Measurements from ENCODE around the gene TRAT1.
"Not testable (repeated sequence)": the region's sequence is repeated elsewhere in the genome, so short reads cannot be mapped to it uniquely, and the experiment has no call there.

The TRAT1 gene

GRCh38 chr3:108823803-108824202 is 1.2 kb downstream of the TRAT1 start:
- not testable (repeated sequence) for H3K79me2 ChIP-seq (ENCODE audit: control insufficient read depth, insufficient read depth, low read length, unreplicated experiment); H3K4me3 ChIP-seq (ENCODE audit: low read depth, low read length); H2AFZ ChIP-seq (ENCODE audit: low read length, unreplicated experiment); H3K4me1 ChIP-seq (ENCODE audit: control insufficient read depth, insufficient read depth, low read length, unreplicated experiment); H3K27ac ChIP-seq (ENCODE audit: low read depth, low read length); H3K36me3 ChIP-seq (ENCODE audit: insufficient read depth, low read length)
- peaks cover 57% of the 10 kb centered on the region for H3K27me3 ChIP-seq (ENCODE audit: insufficient read depth, low read length)

GRCh38 chr3:108826309-108827187 is 4.0 kb downstream of the TRAT1 start:
- peaks cover 47% of the 10 kb centered on the region for H3K27me3 ChIP-seq (ENCODE audit: insufficient read depth, low read length)
- no peaks in the 10 kb centered on the region for H3K79me2 ChIP-seq (ENCODE audit: control insufficient read depth, insufficient read depth, low read length, unreplicated experiment)
- no peak overlapping the region for H2AFZ ChIP-seq (ENCODE audit: low read length, unreplicated experiment)
- no peaks in the 10 kb centered on the region for H3K36me3 ChIP-seq (ENCODE audit: insufficient read depth, low read length)
- H3K4me3 ChIP-seq (ENCODE audit: low read depth, low read length), result no peak overlapping the region
- no peak overlapping the region for H3K27ac ChIP-seq (ENCODE audit: low read depth, low read length)
- no peaks in the 10 kb centered on the region for H3K4me1 ChIP-seq (ENCODE audit: control insufficient read depth, insufficient read depth, low read length, unreplicated experiment)

GRCh38 chr3:108830381-108830780 is 7.8 kb downstream of the TRAT1 start:
- Histone ChIP-seq H3K4me3 (ENCODE audit: low read depth, low read length) (no peak overlapping the region), H3K36me3 (ENCODE audit: insufficient read depth, low read length) (no peaks in the 10 kb centered on the region), H3K27ac (ENCODE audit: low read depth, low read length) (no peak overlapping the region), H3K4me1 (ENCODE audit: control insufficient read depth, insufficient read depth, low read length, unreplicated experiment) (no peaks in the 10 kb centered on the region), H3K27me3 (ENCODE audit: insufficient read depth, low read length) (peaks cover 51% of the 10 kb centered on the region), H3K79me2 (ENCODE audit: control insufficient read depth, insufficient read depth, low read length, unreplicated experiment) (no peaks in the 10 kb centered on the region), H2AFZ (ENCODE audit: low read length, unreplicated experiment) (no peak overlapping the region)

- Histone ChIP-seq H3K27me3 (ENCODE audit: insufficient read depth, low read length) (peaks cover 46% of the 10 kb centered on the region), H3K79me2 (ENCODE audit: control insufficient read depth, insufficient read depth, low read length, unreplicated experiment) (no peaks in the 10 kb centered on the region), H3K27ac (ENCODE audit: low read depth, low read length) (no peak overlapping the region), H3K4me1 (ENCODE audit: control insufficient read depth, insufficient read depth, low read length, unreplicated experiment) (no peaks in the 10 kb centered on the region), H3K36me3 (ENCODE audit: insufficient read depth, low read length) (no peaks in the 10 kb centered on the region), H2AFZ (ENCODE audit: low read length, unreplicated experiment) (no peak overlapping the region), H3K4me3 (ENCODE audit: low read depth, low read length) (no peak overlapping the region)
These were observed 8.5 kb downstream of the TRAT1 start for GRCh38 chr3:108830991-108831614.

- Histone ChIP-seq H2AFZ (ENCODE audit: low read length, unreplicated experiment) (no peak overlapping the region), H3K79me2 (ENCODE audit: control insufficient read depth, insufficient read depth, low read length, unreplicated experiment) (no peaks in the 10 kb centered on the region), H3K4me1 (ENCODE audit: control insufficient read depth, insufficient read depth, low read length, unreplicated experiment) (no peaks in the 10 kb centered on the region), H3K27me3 (ENCODE audit: insufficient read depth, low read length) (peaks cover 43% of the 10 kb centered on the region), H3K4me3 (ENCODE audit: low read depth, low read length) (no peak overlapping the region), H3K27ac (ENCODE audit: low read depth, low read length) (no peak overlapping the region), H3K36me3 (ENCODE audit: insufficient read depth, low read length) (no peaks in the 10 kb centered on the region)
These were observed 11.0 kb downstream of the TRAT1 start for GRCh38 chr3:108833611-108834010.

GRCh38 chr3:108834551-108834950 is 12.0 kb downstream of the TRAT1 start:
- Histone ChIP-seq H3K27me3 (ENCODE audit: insufficient read depth, low read length) (peaks cover 46% of the 10 kb centered on the region), H3K27ac (ENCODE audit: low read depth, low read length) (no peak overlapping the region), H2AFZ (ENCODE audit: low read length, unreplicated experiment) (no peak overlapping the region), H3K4me1 (ENCODE audit: control insufficient read depth, insufficient read depth, low read length, unreplicated experiment) (no peaks in the 10 kb centered on the region), H3K79me2 (ENCODE audit: control insufficient read depth, insufficient read depth, low read length, unreplicated experiment) (no peaks in the 10 kb centered on the region), H3K4me3 (ENCODE audit: low read depth, low read length) (no peak overlapping the region), H3K36me3 (ENCODE audit: insufficient read depth, low read length) (no peaks in the 10 kb centered on the region)

- no peaks in the 10 kb centered on the region for H3K4me1 ChIP-seq (ENCODE audit: control insufficient read depth, insufficient read depth, low read length, unreplicated experiment)
- H3K36me3 ChIP-seq (ENCODE audit: insufficient read depth, low read length), result no peaks in the 10 kb centered on the region
- no peak overlapping the region for H3K4me3 ChIP-seq (ENCODE audit: low read depth, low read length)
- H2AFZ ChIP-seq (ENCODE audit: low read length, unreplicated experiment), result no peak overlapping the region
- no peak overlapping the region for H3K27ac ChIP-seq (ENCODE audit: low read depth, low read length)
- no peaks in the 10 kb centered on the region for H3K79me2 ChIP-seq (ENCODE audit: control insufficient read depth, insufficient read depth, low read length, unreplicated experiment)
- H3K27me3 ChIP-seq (ENCODE audit: insufficient read depth, low read length), result peaks cover 46% of the 10 kb centered on the region
These were observed 12.5 kb downstream of the TRAT1 start for GRCh38 chr3:108835101-108835500.

- H3K27me3 ChIP-seq (ENCODE audit: insufficient read depth, low read length), result peaks cover 62% of the 10 kb centered on the region
- no peak overlapping the region for H2AFZ ChIP-seq (ENCODE audit: low read length, unreplicated experiment)
- no peaks in the 10 kb centered on the region for H3K79me2 ChIP-seq (ENCODE audit: control insufficient read depth, insufficient read depth, low read length, unreplicated experiment)
- H3K4me3 ChIP-seq (ENCODE audit: low read depth, low read length), result no peak overlapping the region
- no peaks in the 10 kb centered on the region for H3K4me1 ChIP-seq (ENCODE audit: control insufficient read depth, insufficient read depth, low read length, unreplicated experiment)
- no peak overlapping the region for H3K27ac ChIP-seq (ENCODE audit: low read depth, low read length)
- H3K36me3 ChIP-seq (ENCODE audit: insufficient read depth, low read length), result no peaks in the 10 kb centered on the region
These were observed 15.8 kb downstream of the TRAT1 start for GRCh38 chr3:108838436-108838835.

- no peak overlapping the region for H3K27ac ChIP-seq (ENCODE audit: low read depth, low read length)
- no peaks in the 10 kb centered on the region for H3K79me2 ChIP-seq (ENCODE audit: control insufficient read depth, insufficient read depth, low read length, unreplicated experiment)
- H2AFZ ChIP-seq (ENCODE audit: low read length, unreplicated experiment), result no peak overlapping the region
- no peaks in the 10 kb centered on the region for H3K36me3 ChIP-seq (ENCODE audit: insufficient read depth, low read length)
- no peak overlapping the region for H3K4me3 ChIP-seq (ENCODE audit: low read depth, low read length)
- H3K27me3 ChIP-seq (ENCODE audit: insufficient read depth, low read length), result peaks cover 75% of the 10 kb centered on the region
- no peaks in the 10 kb centered on the region for H3K4me1 ChIP-seq (ENCODE audit: control insufficient read depth, insufficient read depth, low read length, unreplicated experiment)
These were observed 23.2 kb downstream of the TRAT1 start for GRCh38 chr3:108845709-108846293.

GRCh38 chr3:108847187-108847586 is 24.6 kb downstream of the TRAT1 start:
- H3K27me3 ChIP-seq (ENCODE audit: insufficient read depth, low read length), result peaks cover 75% of the 10 kb centered on the region
- H3K4me3 ChIP-seq (ENCODE audit: low read depth, low read length), result no peak overlapping the region
- no peaks in the 10 kb centered on the region for H3K36me3 ChIP-seq (ENCODE audit: insufficient read depth, low read length)
- no peak overlapping the region for H3K27ac ChIP-seq (ENCODE audit: low read depth, low read length)
- no peaks in the 10 kb centered on the region for H3K4me1 ChIP-seq (ENCODE audit: control insufficient read depth, insufficient read depth, low read length, unreplicated experiment)
- no peaks in the 10 kb centered on the region for H3K79me2 ChIP-seq (ENCODE audit: control insufficient read depth, insufficient read depth, low read length, unreplicated experiment)
- no peak overlapping the region for H2AFZ ChIP-seq (ENCODE audit: low read length, unreplicated experiment)

GRCh38 chr3:108849075-108849474 is 26.5 kb downstream of the TRAT1 start:
- Histone ChIP-seq H3K27me3 (ENCODE audit: insufficient read depth, low read length) (peaks cover 58% of the 10 kb centered on the region), H3K36me3 (ENCODE audit: insufficient read depth, low read length) (no peaks in the 10 kb centered on the region), H3K79me2 (ENCODE audit: control insufficient read depth, insufficient read depth, low read length, unreplicated experiment) (no peaks in the 10 kb centered on the region), H3K27ac (ENCODE audit: low read depth, low read length) (no peak overlapping the region), H3K4me1 (ENCODE audit: control insufficient read depth, insufficient read depth, low read length, unreplicated experiment) (no peaks in the 10 kb centered on the region), H3K4me3 (ENCODE audit: low read depth, low read length) (no peak overlapping the region), H2AFZ (ENCODE audit: low read length, unreplicated experiment) (no peak overlapping the region)
